GM19467 (cell line): ENCODE measurements around the gene PCSK2.

ENCODE experiments used
- ATAC-seq: cut with Tn5 transposase; IDR thresholded peaks from one replicate; pipeline ENCODE4 v1.9.1; 2021; ENCODE audit warnings: mild to moderate bottlenecking, moderate library complexity; ENCODE audit not compliant: unreplicated experiment

The PCSK2 gene

GRCh38 chr20:17236766-17237165 lies 9.9 kb downstream of the PCSK2 start:
- ATAC-seq = no peak

- ATAC-seq = no peak
These were observed 21.4 kb downstream of the PCSK2 start for GRCh38 chr20:17248224-17248623.

GRCh38 chr20:17262786-17263185 lies 35.9 kb downstream of the PCSK2 start:
- ATAC-seq = no peak

GRCh38 chr20:17273717-17274116 lies 46.9 kb downstream of the PCSK2 start:
- no peak for ATAC-seq

- ATAC-seq = no peak
These were observed 49.3 kb downstream of the PCSK2 start for GRCh38 chr20:17276101-17276500.

DNA sequence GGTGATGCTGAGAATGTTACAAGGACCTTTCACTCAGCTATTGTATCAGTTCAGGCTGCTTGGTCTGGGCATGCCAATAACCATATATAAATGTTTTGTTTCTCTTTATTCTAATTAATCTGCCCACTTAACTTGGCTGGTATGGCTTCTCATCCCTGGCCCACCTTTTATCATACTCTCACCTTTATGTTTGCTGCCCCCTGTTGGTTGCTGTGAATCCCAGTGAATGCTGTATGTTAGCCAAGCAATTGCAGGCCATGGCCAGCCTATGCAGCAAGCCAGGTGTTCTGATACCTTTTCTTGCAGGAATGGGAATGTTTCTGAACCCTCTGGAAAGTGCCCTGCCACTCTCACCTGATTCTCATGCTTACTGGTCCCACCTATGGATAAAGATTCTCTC lies 54.6 kb downstream of the PCSK2 start:
- no peak for ATAC-seq

DNA sequence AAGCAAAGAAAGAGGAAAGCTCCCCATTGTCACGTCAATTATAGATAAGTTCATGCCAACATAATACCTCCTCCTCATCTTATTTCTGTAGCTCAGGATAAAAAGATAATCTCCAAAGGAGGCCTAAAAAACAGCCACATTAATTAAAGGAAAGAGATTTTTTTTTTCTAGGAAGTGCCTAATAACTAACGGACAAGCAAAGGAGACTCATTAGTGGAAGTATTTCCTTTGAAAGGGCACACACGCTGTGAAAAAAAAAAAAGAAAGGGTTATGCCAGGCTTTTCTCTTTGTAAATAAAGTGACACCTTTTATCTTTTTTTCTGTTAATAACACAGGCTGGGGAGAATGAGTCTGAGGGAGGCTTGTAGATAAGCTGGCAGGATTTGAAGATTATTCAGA lies 55.7 kb downstream of the PCSK2 start:
- no peak for ATAC-seq

DNA sequence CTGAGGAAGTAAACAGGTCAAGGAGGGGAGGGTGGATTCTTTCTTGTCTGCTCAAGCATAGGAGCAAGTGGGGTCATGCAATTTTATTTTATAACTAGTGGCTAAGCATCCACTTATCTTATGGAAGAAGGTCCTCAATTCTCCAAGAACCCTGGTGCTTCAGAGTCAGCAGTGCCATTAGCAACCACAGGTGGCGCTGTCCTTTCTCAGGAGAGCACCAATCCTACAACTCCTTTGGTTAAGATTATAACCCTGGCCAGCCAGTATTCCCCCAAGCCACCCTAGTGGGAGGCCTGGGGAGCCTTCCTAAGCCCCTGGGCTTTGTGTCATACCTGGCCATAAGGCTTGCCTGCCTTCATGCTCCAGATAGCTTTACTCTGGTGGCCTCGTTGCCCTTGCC lies 60.7 kb downstream of the PCSK2 start:
- no peak for ATAC-seq

DNA sequence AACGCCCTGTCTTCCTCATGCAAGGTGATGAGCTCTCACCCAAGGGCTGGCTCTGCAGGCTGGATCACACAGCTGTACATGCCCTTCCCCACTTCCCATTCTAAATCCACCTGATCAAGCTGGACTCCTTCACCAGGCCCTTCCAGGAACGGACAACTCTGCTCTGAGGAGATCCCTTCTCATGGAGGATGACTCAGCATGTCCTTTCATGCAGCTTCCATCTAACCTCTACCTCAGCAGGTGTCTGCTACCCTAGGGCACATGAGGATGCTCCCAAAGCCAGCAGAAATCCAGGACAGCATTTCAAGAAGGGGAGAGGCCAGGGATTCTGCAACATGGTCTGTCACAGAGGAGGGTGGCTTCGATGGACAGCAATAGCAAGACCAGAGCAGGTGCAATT lies 61.2 kb downstream of the PCSK2 start:
- no peak for ATAC-seq

GRCh38 chr20:17295151-17295726 lies 68.4 kb downstream of the PCSK2 start:
- no peak for ATAC-seq

DNA sequence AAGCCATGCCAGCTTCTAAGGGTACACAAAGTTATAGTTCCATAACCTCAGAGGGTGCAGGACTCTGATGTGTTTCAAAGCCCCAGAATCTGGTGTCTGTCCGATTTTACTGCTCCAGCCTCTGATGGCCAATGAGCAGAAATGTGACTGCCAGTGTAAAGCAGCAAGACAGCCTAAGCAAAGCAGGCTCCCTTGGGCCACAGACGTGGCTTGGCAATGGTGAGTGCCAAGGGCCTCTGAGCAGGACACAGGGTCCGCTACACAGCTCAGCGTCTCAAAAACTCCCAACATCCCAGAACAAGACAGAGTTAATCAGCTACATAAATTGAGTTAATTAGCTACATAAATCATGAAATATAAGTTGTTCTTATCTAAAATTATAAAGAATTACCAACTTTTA lies 69.2 kb downstream of the PCSK2 start:
- ATAC-seq = no peak

DNA sequence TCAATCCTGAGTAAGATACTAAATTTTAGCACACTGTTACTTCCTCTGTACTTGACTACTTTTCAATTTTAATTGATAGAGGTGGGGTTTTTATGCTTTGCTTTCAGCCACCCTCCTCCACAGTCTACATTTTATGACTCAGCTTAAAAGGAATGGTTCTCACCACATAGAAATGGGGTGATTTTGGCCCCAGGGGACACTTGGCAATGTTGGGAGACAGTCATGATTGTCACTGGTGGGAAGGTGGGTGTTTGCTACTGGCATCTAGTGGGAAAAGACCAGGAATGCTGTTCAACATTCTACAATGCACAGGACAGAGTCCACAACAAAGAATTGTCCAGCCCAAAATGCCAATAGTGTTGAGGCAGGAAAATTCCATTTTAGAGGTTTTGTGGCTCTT lies 71.3 kb downstream of the PCSK2 start:
- no peak for ATAC-seq

- ATAC-seq = no peak
These were observed 71.9 kb downstream of the PCSK2 start for GRCh38 chr20:17298751-17299150.

GRCh38 chr20:17300113-17300512 lies 73.3 kb downstream of the PCSK2 start:
- ATAC-seq = no peak

DNA sequence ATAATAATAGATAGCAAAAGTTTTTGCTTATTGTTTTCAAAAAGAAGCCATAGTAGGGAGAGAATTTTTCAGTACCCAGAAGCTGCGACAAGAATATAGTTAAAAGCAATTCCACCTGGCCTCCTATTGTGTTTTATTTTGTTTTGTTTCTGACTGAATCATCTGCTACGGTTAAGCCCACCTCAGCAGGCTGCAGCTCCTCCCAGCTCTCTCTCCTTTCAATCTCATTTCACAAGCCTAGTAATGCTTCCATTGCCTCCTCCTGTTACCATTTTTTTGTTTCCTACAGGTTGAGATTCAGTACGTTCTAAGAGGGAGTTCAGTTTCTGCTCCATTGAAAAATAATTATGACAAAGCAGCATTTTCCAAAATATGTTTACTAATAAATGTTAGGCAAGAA lies 77.9 kb downstream of the PCSK2 start:
- no peak for ATAC-seq

DNA sequence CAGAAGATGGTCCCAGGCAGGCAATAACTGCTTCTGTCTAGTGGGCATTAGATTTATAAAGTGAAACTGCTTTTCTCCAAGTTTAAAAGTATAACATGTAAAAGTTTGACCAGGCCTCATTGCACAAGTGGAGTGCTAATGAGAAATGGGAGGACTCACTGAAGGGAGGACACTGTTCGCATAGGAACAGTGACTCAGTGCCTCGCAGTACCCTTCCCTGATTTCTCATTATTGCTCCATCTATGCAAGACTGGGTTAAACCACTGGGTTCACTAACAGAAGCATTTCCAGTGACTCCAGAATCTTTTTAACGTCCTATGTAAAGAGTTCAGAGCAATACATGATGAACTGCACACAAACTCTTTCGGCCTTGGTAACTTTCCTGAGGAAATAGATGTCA lies 79.6 kb downstream of the PCSK2 start:
- ATAC-seq = no peak

- no peak for ATAC-seq
These were observed 87.4 kb downstream of the PCSK2 start for GRCh38 chr20:17314264-17314663.

- ATAC-seq = no peak
These were observed 88.8 kb downstream of the PCSK2 start for GRCh38 chr20:17315407-17316231.

DNA sequence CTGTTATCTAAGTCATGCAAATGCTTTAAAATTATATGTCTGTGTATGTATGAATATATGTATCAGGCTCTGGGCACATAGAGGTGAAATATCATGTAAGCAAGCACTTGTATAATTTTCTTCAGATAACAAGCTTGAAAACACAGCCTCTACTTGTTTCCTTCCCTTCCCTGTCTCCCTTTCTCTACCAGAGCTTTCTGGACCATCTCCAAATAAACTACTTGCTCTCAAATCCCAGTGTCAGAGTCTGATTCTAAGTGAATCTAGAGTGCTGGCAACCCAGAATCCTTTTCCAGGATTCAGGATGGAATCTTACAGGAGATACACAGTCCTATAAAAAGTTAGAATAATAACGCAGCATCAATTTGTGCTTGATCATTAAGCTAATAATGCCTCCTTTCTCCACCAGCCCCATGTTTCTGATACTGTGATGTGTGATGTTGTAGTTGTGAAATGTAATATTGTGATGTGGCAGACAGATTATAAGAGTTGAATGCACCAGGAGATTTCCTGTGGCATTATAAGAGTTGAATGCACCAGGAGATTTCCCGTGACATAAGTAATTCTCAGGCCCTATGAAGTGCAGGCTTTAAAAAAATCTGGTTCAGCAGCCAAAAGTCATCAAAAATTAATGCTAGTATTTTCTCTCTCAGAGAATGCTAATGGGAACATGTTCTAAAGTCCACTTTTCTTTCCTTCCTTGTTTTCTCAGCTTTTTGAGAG lies 89.6 kb downstream of the PCSK2 start:
- no peak for ATAC-seq

DNA sequence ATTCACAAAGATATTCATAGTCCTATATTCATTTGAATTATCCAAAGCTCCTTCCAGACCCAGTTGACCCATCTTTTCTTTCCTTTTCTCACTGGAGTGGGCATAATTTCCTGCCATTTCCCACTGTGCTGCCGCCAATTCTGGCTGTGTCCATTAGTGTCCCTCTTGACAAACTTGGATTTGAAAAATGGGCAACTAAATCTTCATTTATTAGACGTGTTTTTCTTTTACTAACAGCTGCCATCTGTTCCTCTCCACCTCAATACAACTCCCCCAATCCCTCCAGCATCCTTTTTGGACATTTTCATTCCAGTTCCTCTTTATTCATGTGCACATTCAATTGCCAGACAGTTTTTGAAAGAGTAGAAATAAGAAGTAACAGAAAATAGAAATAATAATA lies 90.5 kb downstream of the PCSK2 start:
- ATAC-seq = no peak

- ATAC-seq = no peak
These were observed 93.6 kb downstream of the PCSK2 start for GRCh38 chr20:17320456-17320855.

DNA sequence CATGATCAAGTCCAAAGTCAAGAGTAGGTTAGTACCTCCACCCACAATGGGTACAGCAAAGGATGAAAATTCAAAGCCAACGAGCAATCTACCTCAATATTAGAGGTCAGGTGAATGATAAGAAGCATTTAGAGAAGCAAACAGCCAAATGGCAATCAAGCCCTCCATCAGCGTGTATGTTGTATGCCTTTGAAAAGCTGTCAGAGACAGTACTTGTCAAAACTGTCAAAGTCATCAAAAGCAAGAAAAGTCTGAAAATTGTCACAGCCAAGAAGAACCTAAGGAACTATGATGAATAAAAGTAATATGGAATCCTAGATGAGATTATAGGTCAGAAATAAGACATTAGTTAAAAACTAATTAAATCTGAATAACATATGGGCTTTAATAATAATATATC lies 99.3 kb downstream of the PCSK2 start:
- ATAC-seq = no peak
